CD1c-positive myeloid dendritic cell (primary cell): Measurements from ENCODE around the gene SCN7A.
"Not testable (repeated sequence)": the region's sequence is repeated elsewhere in the genome, so short reads cannot be mapped to it uniquely, and the experiment has no call there.

Experiments used
- DNase-seq: peaks from one replicate; pipeline ENCODE4 v3.0.0-alpha.2; 2016; ENCODE audit errors: extremely low spot score

The SCN7A gene

DNA sequence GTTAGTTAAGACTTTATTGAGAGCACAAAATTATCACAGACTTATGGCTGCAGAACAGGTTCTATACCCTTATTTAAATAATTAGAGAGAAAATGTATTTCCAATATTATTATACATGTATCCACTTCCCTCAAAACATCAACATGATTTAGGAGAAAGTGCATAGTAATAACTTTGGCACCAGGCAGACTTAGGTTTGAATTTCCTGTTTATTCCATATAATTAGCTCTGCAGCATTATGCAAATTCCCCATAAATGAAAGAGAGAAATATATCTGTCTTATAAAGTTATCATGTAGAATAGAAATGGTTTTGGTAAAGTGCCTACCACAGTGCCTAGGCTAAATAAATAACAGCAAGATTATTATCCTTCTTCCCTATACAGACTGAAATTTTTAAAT, 133.6 kb downstream of the SCN7A start:
- DNase-seq: no peak

DNA sequence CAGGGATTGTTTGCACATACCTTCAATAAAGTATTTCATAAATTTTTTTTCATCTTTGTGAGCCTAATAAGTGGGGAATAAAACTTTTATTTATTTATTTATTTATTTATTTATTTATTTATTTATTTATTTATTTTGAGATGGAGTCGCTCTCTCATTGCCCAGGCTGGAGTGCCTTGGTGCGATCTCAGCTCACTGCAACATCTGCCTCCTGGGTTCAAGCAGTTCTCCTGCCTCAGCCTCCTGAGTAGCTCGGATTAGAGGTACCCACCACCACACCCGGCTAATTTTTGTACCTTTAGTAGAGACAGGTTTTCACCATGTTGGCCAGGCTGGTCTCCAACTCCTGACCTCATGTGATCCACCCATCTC, 136.1 kb downstream of the SCN7A start:
- DNase-seq: not testable (repeated sequence)

DNA sequence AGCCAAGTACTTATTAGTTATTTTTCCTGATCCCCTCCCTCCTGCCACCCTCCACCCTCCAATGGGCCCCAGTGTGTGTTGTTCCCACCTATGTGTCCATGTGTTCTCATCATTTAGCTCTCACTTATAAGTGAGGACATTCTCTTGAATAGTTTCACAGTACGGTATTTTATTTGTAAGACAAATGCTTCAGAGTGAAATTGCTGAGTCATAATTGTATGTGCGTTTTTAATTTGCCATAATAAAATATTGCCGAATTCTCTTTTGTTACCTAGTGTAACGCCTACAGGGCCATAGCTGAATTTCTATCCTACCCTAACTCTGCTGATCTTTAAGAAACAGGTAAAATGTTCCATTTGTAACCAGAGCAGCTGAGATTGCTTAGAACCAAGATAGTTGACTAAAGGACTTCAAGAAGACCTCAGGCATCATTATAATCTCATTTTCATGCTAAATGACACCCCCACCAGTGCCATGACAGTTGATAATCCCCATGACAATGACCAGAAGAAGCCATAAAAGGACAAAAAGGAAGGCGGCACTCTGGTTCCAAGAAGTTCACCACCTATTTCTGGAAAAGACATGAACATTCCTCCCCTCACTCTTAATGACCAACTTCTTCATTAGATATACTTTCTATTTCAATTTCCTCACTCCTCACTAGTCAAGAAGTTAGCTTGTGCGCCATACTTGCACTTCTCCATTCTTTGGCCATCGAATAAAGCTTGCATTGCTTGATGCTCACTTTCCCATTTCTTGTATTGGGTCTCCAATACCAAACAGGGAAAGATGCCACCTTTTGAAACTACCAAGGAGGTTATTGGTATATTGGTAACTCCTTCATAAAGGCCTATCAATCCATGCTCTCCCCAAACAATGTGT, 136.7 kb downstream of the SCN7A start:
- no peak for DNase-seq
